ENCODE results near the gene AKAP11. TPM values are rescaled to one million over a fixed set of nuclear protein-coding genes. Genes with fewer than 3 reads are reported as not detected.

AKAP11 gene
- total and polyA plus RNA-seq, 9 of the 15 experiments (the other 6 are each of a cell fraction or from before 2014, with no cell fraction given) = 2.2 to 31.3 (median 10.9) TPM

- TF ChIP-seq, protein P1, sequence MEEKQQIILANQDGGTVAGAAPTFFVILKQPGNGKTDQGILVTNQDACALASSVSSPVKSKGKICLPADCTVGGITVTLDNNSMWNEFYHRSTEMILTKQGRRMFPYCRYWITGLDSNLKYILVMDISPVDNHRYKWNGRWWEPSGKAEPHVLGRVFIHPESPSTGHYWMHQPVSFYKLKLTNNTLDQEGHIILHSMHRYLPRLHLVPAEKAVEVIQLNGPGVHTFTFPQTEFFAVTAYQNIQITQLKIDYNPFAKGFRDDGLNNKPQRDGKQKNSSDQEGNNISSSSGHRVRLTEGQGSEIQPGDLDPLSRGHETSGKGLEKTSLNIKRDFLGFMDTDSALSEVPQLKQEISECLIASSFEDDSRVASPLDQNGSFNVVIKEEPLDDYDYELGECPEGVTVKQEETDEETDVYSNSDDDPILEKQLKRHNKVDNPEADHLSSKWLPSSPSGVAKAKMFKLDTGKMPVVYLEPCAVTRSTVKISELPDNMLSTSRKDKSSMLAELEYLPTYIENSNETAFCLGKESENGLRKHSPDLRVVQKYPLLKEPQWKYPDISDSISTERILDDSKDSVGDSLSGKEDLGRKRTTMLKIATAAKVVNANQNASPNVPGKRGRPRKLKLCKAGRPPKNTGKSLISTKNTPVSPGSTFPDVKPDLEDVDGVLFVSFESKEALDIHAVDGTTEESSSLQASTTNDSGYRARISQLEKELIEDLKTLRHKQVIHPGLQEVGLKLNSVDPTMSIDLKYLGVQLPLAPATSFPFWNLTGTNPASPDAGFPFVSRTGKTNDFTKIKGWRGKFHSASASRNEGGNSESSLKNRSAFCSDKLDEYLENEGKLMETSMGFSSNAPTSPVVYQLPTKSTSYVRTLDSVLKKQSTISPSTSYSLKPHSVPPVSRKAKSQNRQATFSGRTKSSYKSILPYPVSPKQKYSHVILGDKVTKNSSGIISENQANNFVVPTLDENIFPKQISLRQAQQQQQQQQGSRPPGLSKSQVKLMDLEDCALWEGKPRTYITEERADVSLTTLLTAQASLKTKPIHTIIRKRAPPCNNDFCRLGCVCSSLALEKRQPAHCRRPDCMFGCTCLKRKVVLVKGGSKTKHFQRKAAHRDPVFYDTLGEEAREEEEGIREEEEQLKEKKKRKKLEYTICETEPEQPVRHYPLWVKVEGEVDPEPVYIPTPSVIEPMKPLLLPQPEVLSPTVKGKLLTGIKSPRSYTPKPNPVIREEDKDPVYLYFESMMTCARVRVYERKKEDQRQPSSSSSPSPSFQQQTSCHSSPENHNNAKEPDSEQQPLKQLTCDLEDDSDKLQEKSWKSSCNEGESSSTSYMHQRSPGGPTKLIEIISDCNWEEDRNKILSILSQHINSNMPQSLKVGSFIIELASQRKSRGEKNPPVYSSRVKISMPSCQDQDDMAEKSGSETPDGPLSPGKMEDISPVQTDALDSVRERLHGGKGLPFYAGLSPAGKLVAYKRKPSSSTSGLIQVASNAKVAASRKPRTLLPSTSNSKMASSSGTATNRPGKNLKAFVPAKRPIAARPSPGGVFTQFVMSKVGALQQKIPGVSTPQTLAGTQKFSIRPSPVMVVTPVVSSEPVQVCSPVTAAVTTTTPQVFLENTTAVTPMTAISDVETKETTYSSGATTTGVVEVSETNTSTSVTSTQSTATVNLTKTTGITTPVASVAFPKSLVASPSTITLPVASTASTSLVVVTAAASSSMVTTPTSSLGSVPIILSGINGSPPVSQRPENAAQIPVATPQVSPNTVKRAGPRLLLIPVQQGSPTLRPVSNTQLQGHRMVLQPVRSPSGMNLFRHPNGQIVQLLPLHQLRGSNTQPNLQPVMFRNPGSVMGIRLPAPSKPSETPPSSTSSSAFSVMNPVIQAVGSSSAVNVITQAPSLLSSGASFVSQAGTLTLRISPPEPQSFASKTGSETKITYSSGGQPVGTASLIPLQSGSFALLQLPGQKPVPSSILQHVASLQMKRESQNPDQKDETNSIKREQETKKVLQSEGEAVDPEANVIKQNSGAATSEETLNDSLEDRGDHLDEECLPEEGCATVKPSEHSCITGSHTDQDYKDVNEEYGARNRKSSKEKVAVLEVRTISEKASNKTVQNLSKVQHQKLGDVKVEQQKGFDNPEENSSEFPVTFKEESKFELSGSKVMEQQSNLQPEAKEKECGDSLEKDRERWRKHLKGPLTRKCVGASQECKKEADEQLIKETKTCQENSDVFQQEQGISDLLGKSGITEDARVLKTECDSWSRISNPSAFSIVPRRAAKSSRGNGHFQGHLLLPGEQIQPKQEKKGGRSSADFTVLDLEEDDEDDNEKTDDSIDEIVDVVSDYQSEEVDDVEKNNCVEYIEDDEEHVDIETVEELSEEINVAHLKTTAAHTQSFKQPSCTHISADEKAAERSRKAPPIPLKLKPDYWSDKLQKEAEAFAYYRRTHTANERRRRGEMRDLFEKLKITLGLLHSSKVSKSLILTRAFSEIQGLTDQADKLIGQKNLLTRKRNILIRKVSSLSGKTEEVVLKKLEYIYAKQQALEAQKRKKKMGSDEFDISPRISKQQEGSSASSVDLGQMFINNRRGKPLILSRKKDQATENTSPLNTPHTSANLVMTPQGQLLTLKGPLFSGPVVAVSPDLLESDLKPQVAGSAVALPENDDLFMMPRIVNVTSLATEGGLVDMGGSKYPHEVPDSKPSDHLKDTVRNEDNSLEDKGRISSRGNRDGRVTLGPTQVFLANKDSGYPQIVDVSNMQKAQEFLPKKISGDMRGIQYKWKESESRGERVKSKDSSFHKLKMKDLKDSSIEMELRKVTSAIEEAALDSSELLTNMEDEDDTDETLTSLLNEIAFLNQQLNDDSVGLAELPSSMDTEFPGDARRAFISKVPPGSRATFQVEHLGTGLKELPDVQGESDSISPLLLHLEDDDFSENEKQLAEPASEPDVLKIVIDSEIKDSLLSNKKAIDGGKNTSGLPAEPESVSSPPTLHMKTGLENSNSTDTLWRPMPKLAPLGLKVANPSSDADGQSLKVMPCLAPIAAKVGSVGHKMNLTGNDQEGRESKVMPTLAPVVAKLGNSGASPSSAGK (IDR thresholded peaks at IDR 0.05) = no peak
- TF ChIP-seq C11orf30 (IDR thresholded peaks at IDR 0.05; ENCODE audit: low read depth) = no peak
- TF ChIP-seq MYC (IDR thresholded peaks at IDR 0.05; ENCODE audit: low read depth, low read length) = no peak
- TF ChIP-seq MYC (CRISPR knock-in tag; IDR thresholded peaks at IDR 0.05; ENCODE audit: borderline replicate concordance, low read depth) = no peak
- no peak for TF ChIP-seq REST (IDR thresholded peaks at IDR 0.05; ENCODE audit: borderline replicate concordance)
- TF ChIP-seq REST (CRISPR knock-in tag; IDR thresholded peaks at IDR 0.05; ENCODE audit: low read depth) = no peak
- TF ChIP-seq FUS (optimal IDR thresholded peaks at IDR 0.05; ENCODE audit: low read depth, low read length) = no peak
- TF ChIP-seq FOXK2 (conservative IDR thresholded peaks at IDR 0.05 in 1 of 2, IDR thresholded peaks at IDR 0.05 in 1 of 2; ENCODE audit: low read depth in 2 of 2) = no peak
Observed at GRCh38 chr13:42225051-42225450, 46.9 kb upstream of the AKAP11 start (continued).

Measured in K562 (cell line).